Breast epithelium (tissue), 3 donors: ENCODE results near the gene FYB1.

Source experiments
- CTCF ChIP-seq, 3 donors: fragments of 450-650 bp; IDR thresholded peaks; one replicate each; pipeline ENCODE4 v1.5.1; 2016 to 2017; ENCODE audit warnings: antibody characterized with exemption in 3 of 3, mild to moderate bottlenecking in 3 of 3, moderate library complexity in 3 of 3
- POLR2A ChIP-seq: fragments of 450-650 bp; IDR thresholded peaks from one replicate; pipeline ENCODE4 v1.6.1; 2016; ENCODE audit warnings: antibody characterized with exemption, mild to moderate bottlenecking, moderate library complexity

- TF ChIP-seq CTCF (IDR thresholded peaks at IDR 0.05): no peak
- no peak for TF ChIP-seq POLR2A
Observed at GRCh38 chr5:39164529-39165402, 54.6 kb downstream of the FYB1 start.
